Lung microvascular endothelial cell (primary cell): ENCODE measurements around the gene GDI1. TPM values are rescaled to one million over a fixed set of nuclear protein-coding genes. Genes with fewer than 3 reads are reported as not detected.
"Not testable (repeated sequence)": the region's sequence is repeated elsewhere in the genome, so short reads cannot be mapped to it uniquely, and the experiment has no call there.

Source experiments
- DNase-seq, 2 donors: peaks; one replicate each; pipeline versions ENCODE4 v3.0.0 to v3.0.0-alpha.2; 2010; ENCODE audit warnings: low read depth in 2 of 2
- total RNA-seq: library from RNA; depleted of rRNA; stranded (reverse); fragments of >200 nt; gene quantifications from 2 replicates; pipeline ENCODE4 v1.2.1, GENCODE V29; 2014

Gene GDI1
- 24.8 and 59.1 TPM in 2 replicates for total RNA-seq

DNA sequence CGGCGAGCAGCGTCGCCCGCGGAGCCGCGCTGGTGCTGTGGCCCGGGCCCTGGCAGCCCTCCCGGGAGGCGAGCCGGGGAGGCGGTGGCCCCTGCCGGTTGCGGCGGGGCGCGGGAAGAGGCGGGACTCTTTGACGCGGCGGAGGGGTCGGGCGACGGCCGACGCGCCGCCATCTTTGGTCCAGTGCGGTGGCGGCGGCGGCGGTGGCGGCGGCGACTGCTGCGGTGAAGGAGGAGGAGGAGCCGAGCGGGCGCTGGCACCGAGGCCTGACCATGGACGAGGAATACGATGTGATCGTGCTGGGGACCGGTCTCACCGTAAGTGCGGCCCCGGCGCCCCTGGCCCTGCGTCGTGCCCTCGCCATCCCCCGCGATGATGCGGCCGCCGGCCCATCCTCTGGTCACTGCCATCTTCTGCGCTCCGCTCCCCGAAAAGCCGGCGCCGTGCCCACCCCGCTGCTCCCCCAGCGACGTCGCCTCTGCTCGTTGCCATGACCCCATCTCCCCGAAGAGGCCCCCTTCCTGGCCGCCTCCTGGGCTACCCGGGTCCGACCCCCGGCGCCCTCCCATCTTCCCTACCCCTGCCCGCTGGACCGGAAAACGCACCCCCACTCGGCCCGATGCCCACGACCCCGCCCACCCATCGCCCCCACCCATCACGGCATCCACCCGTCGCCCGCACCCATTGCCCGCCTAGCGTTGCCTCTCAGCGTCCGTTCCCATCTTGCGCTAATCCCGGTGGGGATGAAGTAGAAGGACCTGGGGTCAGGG lies at the start of gene GDI1:
TSS of gene GDI1 (plus strand) at position 172 of the 770 bp plus-strand sequence. CDS start at position 273, 101 bp downstream.
- peak; percentile 57 to 62 for DNase-seq

DNA sequence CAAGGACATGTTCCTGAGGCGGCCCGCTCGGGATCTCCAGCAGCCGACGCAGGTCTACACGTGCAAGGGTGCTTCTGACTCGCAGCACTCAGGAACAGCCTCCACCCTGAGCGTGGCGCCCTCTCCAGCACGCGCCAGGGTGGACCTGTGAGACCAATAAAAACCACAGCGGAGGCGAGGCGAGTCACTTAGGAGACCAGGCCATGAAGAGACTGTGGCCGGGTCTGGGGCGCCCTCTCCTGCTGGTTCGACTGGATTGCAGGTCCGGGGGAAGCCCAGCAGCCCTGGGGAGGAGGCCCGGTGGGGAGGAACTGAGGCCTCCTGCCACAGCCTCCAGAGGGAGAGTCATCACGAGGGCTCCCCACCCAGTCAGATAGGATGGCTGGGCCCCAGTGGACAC lies 48.9 kb upstream of the GDI1 start:
- DNase-seq: not testable (repeated sequence)

DNA sequence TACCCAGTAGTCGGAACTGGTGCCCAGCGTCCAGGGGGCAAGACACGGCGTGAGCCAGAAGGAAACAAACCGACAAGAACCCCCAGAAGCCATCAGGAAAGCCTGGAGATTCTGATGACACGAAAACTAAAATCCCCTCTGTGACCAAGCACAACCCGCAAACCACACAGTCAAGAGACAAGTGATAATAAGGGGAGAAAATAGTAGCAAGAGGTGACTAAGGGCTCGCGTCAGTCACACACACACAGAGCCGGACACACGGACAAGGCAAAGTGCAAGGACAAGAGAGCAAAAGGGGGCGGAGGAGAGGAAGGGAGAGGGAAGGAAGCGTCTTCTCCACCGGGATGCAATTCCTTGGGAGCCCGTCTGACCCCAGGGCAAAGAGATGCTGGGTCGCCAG lies 48.3 kb upstream of the GDI1 start:
- DNase-seq: not testable (repeated sequence)

DNA sequence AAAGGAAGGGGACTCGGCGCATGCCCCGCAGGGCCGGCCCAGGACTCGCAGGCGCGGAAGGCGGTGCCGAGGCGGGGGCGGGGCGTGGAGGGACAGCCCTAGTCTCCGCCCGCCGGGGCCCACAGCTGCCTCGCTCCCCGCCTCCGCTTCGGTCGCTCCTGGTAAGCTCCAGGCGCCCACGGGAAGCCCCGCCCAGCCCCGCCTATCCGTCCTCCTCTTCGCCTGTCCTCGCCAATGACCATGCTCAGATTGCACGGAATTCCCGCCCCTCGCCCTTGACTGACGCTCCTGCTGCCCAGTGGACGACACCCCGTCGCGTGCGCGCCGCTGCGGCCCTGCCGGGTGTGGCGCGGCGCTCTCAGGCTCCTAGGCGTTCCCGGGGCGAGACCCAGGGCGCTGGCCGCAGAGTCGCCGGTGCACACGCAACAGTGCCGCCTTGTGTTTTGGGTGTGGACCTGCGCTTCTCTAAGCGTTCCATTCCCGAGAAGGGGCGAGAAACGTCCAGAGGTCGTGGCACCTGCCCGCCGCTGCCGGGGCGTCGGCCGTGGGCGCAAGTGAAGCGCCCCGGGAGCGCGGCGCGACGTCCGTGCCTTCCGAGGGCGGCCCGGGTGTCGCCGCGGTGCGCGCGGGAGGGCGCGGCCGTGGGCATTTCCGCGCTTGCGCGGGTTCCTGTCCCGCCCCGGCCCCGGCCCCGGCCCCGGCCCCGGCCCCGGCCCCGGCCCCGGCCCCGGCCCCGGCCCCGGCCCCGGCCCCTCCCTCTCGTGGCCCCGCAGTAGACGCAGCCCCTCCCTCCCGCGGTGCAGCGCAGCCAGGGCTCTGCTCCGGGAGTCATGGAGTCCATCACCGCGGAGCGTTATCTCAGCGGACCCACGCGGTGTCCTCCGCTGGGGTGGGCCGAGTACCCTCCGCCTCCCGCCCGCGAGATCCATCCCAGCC lies 46.9 kb upstream of the GDI1 start:
- DNase-seq: not testable (repeated sequence)

DNA sequence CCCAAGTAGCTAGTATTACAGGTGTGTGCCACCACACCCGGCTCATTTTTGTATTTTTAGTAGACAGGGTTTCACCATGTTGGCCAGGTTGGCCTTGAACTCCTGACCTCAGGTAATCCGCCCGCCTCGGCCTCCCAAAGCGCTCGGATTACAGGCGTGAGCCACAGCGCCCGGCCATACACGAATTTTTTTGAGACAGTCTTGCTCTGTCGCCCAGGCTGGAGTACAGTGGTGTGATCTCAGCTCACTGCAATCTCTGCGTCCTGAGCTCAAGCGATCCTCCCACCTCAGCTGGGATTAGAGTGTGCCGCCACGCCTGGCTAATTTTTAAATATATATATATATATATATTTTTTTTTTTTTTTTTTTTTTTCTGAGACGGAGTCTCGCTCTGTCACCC lies 40.6 kb upstream of the GDI1 start:
- not testable (repeated sequence) for DNase-seq

DNA sequence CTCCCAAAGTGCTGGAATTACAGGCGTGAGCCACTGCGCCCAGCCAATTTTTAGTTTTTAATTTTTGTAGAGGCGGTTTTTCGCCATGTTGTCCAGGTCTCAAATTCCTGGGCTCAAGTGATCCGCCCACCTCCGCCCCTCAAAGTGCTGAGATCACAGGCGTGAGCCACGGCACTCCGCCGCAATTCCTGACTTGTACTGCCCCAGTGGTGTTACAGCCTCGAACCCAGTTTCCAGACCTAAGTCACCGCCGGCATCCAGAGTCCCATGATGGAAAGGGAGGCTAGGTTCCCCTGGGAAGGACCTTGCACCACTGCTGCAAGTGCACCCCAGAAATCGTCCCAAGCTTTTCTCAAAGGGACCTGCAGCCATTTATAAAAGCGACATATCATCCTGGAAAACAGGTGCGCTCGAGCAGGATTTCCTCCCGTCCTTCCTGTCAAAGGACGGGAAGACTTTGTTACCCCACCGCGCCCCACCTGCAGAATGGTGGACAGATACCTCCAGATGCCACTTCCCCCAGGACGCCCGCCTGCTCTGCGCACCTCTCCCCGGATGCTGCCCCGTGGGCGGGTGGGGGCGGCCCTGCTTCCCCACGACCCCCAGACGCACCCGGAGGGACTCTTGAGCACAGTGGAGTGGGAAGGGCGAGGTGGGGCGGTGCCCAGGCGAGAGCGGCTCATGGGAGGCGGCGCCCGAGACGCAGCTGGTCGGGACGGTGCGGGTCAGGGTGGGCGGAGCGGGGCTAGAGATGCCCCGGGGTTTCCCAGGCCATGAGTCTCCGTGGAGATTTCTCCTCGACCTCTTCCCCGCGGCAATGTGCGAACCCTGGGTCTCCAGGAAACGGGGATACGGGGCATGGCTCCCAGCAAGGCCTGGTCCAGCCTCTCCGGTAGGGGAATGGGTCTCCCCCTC lies 39.7 kb upstream of the GDI1 start:
- peak; percentile 53 to 67 for DNase-seq

DNA sequence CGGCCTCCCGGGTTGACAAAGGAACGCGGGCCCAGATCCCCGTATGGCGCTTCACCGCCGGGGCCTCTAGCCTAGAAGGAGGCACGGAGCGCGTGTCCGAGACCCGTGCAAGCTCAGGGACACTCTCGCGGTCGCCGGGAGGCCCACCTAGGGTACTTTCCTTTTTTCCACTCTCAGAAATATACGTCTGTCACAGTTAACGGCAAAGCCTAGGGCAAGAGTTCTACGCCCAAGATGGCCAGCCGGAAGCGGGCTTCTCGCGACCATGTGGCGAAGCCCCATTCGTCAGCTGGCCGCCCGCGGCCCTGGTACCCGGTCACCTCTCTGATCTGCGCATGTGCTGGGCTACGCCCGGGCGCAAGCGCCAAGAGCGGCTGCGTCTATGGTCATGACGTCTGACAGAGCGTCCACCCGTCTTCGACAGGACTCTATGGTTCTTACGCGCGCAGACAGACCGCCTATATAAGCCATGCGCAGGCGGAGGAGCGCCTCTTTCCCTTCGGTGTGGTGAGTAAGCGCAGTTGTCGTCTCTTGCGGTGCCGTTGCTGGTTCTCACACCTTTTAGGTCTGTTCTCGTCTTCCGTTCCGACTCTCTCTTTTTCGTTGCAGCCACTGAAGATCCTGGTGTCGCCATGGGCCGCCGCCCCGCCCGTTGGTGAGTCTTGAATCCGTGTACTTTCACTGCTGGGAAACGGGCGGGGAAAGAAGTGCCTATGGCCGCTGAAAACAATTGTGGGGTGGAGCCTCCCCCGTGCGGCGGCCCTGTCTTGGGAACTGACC lies 38.9 kb upstream of the GDI1 start, which contains the start of gene RPL10:
TSS of gene RPL10 (plus strand) at position 490 of the 780 bp plus-strand sequence. CDS start at position 633, 143 bp downstream.
- DNase-seq: peak; percentile 97 to 98

DNA sequence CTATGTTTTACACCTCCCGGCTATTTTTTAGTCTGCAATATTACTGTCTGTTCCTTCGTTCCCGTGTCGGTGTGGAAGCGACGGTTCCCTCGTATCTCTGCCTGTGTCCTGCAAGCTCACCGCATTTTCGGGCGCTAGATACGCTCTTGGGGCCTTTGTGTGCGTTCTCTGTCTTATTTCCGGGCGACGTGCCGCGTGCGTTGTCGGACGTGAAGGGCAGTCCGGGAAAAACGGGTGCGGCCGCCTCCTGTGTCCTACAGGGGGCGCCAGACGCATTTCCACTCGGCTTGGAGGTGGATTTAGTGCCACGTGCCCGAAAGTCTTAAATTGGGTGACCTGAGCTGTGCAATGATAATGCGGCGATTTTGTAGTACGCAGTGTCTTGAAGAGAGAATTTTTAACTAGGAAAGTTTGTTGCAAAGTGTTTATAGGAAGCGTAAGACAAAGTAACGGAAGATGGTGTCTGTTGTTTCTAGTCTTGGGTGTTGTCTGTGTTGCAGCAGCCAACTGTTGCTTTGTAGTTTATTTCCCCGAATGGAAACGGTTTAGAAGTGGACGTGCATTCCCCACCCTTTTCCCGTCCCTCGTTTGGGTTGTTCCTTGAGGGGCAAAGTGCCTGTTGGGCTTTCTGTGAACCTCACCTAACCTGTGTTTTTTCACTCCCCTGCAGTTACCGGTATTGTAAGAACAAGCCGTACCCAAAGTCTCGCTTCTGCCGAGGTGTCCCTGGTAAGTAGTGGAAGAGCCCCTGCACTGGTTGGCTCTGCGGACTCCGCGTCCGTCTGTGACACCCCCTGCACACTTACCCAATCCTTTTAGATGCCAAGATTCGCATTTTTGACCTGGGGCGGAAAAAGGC lies 38.1 kb upstream of the GDI1 start:
- DNase-seq: peak; percentile 87 to 91

DNA sequence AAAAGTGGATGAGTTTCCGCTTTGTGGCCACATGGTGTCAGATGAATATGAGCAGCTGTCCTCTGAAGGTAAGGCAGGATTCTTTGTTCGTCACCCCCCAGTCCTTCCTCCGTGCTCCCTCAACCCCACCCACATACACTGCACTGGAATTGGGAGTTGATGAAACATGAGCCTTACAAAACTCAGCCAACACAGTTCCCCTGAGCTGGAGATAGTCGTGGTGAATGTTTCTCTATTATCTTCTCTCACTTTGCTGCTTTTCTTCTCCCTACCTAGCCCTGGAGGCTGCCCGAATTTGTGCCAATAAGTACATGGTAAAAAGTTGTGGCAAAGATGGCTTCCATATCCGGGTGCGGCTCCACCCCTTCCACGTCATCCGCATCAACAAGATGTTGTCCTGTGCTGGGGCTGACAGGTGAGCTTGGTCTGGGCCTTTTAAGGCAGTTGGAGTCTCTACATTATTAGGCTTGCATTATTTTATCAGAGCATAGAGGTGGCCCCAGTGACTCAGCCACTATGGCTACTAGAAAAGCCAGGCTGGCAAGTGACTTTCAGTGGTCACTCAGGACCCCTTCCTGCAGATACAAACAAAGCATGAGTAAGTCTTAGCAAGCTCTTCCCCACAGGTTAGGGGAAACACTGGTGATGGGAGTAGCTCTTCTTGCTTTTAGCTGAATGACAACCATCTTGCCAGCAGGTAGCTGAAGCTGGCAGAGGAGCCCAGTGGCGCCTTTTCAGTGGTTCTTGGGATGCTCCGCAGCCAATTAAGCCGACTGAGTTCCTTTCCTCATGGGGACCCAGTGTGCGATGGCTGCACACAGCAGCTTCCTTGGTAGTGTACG lies 37.2 kb upstream of the GDI1 start:
- DNase-seq: no peak

DNA sequence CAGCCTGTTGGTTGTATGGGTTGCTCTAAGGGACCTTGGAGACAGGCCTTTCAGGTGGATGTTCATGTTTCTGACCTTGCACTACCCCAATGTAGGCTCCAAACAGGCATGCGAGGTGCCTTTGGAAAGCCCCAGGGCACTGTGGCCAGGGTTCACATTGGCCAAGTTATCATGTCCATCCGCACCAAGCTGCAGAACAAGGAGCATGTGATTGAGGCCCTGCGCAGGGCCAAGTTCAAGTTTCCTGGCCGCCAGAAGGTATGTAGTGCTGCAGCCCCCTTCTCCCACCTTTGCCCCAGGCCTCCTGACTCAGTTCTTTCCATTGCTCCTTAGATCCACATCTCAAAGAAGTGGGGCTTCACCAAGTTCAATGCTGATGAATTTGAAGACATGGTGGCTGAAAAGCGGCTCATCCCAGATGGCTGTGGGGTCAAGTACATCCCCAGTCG lies 36.6 kb upstream of the GDI1 start:
- DNase-seq: not testable (repeated sequence)

DNA sequence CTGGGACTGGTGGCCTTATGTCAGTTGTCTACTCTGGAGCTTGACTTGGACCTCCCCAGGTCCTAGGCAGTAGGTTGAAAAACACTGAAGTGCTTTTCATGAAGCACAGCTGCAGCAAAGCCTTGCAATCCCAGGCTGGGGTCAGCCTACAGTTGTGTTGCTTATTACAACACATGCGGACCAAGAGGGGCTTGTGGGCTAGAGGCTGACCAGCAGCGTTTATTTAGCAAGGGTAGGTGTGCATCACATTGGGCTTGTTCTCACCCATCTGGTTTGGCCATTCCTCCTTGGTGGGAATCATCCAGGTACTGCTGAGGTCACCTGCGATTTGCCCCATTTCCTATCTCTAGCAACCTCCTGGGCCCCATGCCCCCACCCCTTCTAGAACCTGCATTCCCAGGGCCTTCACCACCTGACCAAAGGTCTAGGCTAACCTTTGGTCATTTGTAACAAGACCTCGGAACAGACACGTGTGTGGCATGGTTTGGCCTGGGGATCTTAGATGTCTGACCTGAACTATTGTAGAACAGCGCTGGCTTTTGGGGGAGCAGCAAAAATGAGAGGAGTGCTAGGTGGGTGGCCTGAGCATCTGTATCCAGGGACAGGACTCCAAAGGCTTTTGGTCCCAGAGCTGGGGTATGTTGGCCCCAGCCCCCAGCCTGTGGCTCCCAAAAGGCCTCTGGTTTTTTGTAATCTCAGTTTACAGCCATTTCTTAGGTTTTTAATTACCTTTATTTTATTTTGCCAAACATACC lies 35.7 kb upstream of the GDI1 start:
- DNase-seq: no peak

DNA sequence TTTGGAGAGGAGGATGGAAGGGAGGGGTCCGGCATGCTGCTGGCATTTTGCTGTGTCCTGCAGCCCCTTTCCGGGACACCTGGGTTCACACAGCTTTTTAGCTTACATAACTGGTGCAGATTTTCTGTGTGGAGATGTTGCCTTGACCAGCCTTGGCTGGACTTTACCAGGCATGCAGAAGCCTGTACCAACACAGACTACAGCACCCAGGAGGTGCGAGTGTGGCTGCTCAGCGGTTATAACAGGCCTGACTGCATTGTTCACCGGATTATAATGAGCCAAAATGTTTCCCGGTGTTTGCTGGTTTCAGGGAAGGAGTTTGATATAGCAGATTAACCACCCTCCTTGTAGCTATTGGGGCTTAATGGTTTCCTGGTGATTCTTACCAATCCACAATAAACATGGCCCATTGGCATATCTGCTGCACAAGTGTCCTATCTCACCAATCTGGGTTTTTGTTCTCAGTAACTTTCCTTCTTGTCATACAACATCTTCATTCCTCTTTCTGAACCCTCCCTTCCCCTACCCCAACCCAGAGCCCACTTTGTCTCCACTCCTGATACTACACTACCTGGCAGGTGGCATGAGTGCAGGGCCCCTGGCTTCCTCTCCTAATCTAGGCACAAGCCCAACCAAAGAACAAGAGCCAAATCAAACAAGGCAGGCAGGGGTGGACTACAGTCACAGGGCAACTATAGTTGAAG lies 34.9 kb upstream of the GDI1 start:
- peak in 1 of 2 donors; percentile 35 for DNase-seq

DNA sequence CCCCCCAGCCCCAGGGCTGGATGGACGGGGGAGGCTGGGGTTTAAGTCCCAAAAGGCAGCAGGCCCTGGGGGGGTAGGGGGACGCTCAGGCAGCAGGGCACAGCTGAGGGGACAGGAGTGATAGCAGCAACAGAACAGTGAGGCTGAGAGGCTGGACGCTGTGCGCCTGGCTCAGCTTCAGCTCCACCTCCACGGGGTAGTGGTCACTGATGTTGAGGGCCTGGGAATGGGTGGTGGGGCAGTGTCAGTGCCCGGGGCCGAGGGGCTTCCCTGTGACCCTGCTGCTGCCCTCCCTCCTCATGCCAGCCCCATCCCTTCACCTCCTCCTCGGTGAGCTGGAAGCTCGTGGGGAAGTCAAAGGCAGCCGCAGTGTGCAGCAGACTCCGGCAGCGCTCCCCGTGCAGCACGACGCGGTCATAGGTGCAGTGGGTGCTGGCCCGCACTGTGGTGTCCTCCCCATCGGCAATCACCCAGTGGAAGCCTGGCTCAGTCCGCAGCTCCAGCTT lies 34.3 kb upstream of the GDI1 start:
- no peak for DNase-seq

DNA sequence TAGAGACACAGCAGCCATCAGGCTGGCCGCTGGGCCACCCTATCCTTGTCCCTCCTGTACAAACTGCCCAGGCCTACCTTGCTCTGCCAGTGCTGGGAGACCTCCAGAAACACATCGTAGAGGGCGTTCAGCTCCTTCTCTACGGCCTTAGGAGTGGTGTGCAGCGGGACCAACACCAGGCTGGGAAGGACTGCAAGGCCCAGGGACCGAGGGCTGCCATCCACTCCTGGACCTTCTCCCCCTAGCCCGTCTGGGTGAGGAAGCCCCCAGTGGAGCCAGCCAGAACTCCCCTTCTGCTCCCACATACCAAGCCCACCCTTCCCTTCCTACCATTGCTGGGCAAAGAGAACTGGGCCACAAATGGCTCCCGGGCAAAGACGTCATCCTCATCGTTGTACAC lies 33.8 kb upstream of the GDI1 start:
- DNase-seq: no peak

DNA sequence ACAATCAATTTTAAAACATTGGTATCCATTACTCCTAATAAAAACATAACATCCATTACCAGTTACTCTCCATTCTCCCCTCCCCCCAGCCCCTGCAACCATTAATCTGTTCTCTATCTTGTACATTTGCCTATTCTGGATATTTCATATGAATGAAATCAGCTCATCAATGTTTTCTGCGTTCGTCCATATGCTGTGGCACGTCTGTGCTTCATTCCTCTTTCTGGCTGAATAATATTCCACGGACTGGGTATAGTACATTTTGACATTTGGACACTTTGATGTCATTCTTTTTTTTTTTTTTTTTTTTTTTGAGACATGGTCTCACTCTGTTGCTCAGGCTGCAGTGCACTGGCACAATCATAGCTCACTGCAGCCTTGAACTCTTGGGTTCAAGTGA lies 33.1 kb upstream of the GDI1 start:
- DNase-seq: no peak

DNA sequence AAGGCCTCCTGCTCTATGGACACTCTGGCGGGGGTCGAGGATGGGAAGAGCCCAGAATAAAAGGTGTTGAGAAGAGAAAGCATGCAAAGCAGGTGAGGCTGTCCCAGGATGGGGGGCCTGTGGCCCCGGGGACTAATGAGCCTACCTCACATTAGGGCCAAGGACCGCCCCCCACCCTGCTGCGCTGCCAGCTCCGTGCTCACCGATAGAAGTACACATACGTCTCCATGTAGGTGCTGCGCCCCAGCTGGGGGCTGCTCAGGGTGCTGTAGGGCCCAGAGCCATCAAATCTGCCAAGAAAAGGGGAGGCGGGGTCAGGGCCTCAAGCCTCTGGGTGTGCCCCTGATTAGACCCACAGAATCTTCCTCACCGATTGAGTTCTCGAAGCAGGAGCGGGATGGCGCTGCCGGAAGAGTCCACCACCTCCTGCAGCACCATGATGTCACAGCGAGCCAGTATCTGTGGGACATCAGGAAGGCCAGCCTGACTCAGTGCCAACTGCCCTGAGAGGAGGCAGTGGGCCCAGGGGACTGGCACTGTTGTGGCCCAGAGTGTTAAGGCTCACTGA lies 32.2 kb upstream of the GDI1 start:
- DNase-seq: no peak
